ENCODE data around the gene CACNA1I. TPM values are rescaled to one million over a fixed set of nuclear protein-coding genes. Genes with fewer than 3 reads are reported as not detected.
"Not testable (repeated sequence)": the region's sequence is repeated elsewhere in the genome, so short reads cannot be mapped to it uniquely, and the experiment has no call there.

Gene CACNA1I
- under 1 TPM in 1 of 2 donors, not detected in 1; 0.08 TPM for total RNA-seq

- Histone ChIP-seq H3K9me3 (no peaks in the 10 kb centered on the region), H3K27ac (no peak within 1 kb of the TSS), H3K36me3 (no peaks in the 10 kb centered on the region), H3K27me3 (no peaks in the 10 kb centered on the region), H3K4me1 (no peaks in the 10 kb centered on the region), H3K4me3 (no peak within 1 kb of the TSS)
- TF ChIP-seq CTCF (IDR thresholded peaks at IDR 0.05), result no peak
- DNase-seq (ENCODE audit: low spot score), result no peak
Measured at GRCh38 chr22:39570665-39571064, at the start of gene CACNA1I. CACNA1I (plus strand) TSS chr22:39570753; CDS start chr22:39570753, 0 bp downstream.

- H3K9me3 ChIP-seq; H3K27me3 ChIP-seq; DNase-seq (ENCODE audit: low spot score): not testable (repeated sequence)
- peak overlapping the region; percentile 99 to 100 for H3K27ac ChIP-seq
- peak overlapping the region; percentile 100 for H3K4me3 ChIP-seq
- peaks cover 54% of the 10 kb centered on the region for H3K36me3 ChIP-seq
- peaks cover 0 to 57% of the 10 kb centered on the region in 2 donors for H3K4me1 ChIP-seq
Measured at GRCh38 chr22:39521106-39521885, 49.3 kb upstream of the CACNA1I start.

- H3K9me3 ChIP-seq, result not testable (repeated sequence)
Measured at GRCh38 chr22:39522091-39522490, 48.5 kb upstream of the CACNA1I start.

GRCh38 chr22:39522567-39523300, 47.8 kb upstream of the CACNA1I start:
- H3K4me1 ChIP-seq, result peaks cover 0 to 66% of the 10 kb centered on the region in 2 donors
- peaks cover 49% of the 10 kb centered on the region for H3K36me3 ChIP-seq
- no peaks in the 10 kb centered on the region for H3K9me3 ChIP-seq
- H3K27ac ChIP-seq, result peak overlapping the region; percentile 99 to 100
- no peak for TF ChIP-seq CTCF (IDR thresholded peaks at IDR 0.05)
- no peak for DNase-seq (ENCODE audit: low spot score)
- H3K4me3 ChIP-seq, result peak overlapping the region; percentile 100
- H3K27me3 ChIP-seq, result no peaks in the 10 kb centered on the region

More at GRCh38 chr22:39522091-39522490, 48.5 kb upstream of the CACNA1I start:
- Histone ChIP-seq H3K27ac (peak overlapping the region; percentile 99 to 100), H3K4me3 (peak overlapping the region; percentile 100), H3K4me1 (peaks cover 0 to 59% of the 10 kb centered on the region in 2 donors), H3K36me3 (peaks cover 53% of the 10 kb centered on the region)
- DNase-seq (ENCODE audit: low spot score); H3K27me3 ChIP-seq: not testable (repeated sequence)

- Histone ChIP-seq H3K27ac (peak overlapping the region; percentile 14 to 100), H3K27me3 (no peaks in the 10 kb centered on the region), H3K4me3 (no peak overlapping the region), H3K9me3 (no peaks in the 10 kb centered on the region), H3K36me3 (peaks cover 54% of the 10 kb centered on the region), H3K4me1 (peaks cover 0 to 70% of the 10 kb centered on the region in 2 donors)
- no peak for TF ChIP-seq CTCF (IDR thresholded peaks at IDR 0.05)
- DNase-seq (ENCODE audit: low spot score), result no peak
Measured at GRCh38 chr22:39524089-39524752, 46.3 kb upstream of the CACNA1I start.

- TF ChIP-seq CTCF (IDR thresholded peaks at IDR 0.05), result no peak
- Histone ChIP-seq H3K27me3 (no peaks in the 10 kb centered on the region), H3K4me3 (no peak overlapping the region), H3K9me3 (no peaks in the 10 kb centered on the region), H3K36me3 (peaks cover 57% of the 10 kb centered on the region), H3K27ac (peak overlapping the region; percentile 14 to 17), H3K4me1 (peaks cover 0 to 75% of the 10 kb centered on the region in 2 donors)
- DNase-seq (ENCODE audit: low spot score), result no peak
Measured at GRCh38 chr22:39524753-39525657, 45.5 kb upstream of the CACNA1I start.

Data from right atrium auricular region (tissue), 2 donors.